SJCRH30 (cell line): Measurements from ENCODE around the gene ZFYVE16. TPM values are rescaled to one million over a fixed set of nuclear protein-coding genes. Genes with fewer than 3 reads are reported as not detected.
"Not testable (repeated sequence)": the region's sequence is repeated elsewhere in the genome, so short reads cannot be mapped to it uniquely, and the experiment has no call there.

Experiments used
- DNase-seq, 2 experiments: peaks; one replicate each; pipeline ENCODE4 v3.0.0-alpha.2; 2015 to 2020
- H3K27ac ChIP-seq: fragments of 250-450 bp; sonication (Bioruptor Pico); 2 replicates; pipeline ENCODE4 v1.5.1; 2020; ENCODE audit warnings: mild to moderate bottlenecking, moderate library complexity
- H3K27me3 ChIP-seq: fragments of 250-450 bp; sonication (Bioruptor Pico); 2 replicates; pipeline ENCODE4 v1.5.1; 2020; ENCODE audit warnings: mild to moderate bottlenecking, moderate library complexity
- H3K36me3 ChIP-seq: fragments of 250-450 bp; sonication (Bioruptor Pico); 2 replicates; pipeline ENCODE4 v1.5.1; 2020; ENCODE audit warnings: mild to moderate bottlenecking, moderate library complexity
- H3K4me1 ChIP-seq: fragments of 250-450 bp; sonication (Bioruptor Pico); 2 replicates; pipeline ENCODE4 v1.5.1; 2020; ENCODE audit warnings: mild to moderate bottlenecking, moderate library complexity
- H3K4me3 ChIP-seq: fragments of 250-450 bp; sonication (Bioruptor Pico); 2 replicates; pipeline ENCODE4 v1.5.1; 2020; ENCODE audit warnings: mild to moderate bottlenecking, moderate library complexity
- H3K9me3 ChIP-seq: fragments of 250-450 bp; sonication (Bioruptor Pico); replicated peaks from 2 replicates; pipeline ENCODE4 v1.5.1; 2020; ENCODE audit warnings: mild to moderate bottlenecking, moderate library complexity
- total RNA-seq: library from RNA; depleted of rRNA; stranded (reverse); fragments of >200 nt; shearing (Covaris generic); gene quantifications from 2 replicates; pipeline ENCODE4 v1.2.3, GENCODE V29; 2014; rRNA removed

Gene ZFYVE16
- total RNA-seq, 1 experiment from 2014 or later = 67.8 TPM

GRCh38 chr5:80491296-80491695 is 83.4 kb downstream of the ZFYVE16 start:
- H3K27me3 ChIP-seq = no peaks in the 10 kb centered on the region
- no peak overlapping the region for H3K4me3 ChIP-seq
- no peak overlapping the region for H3K27ac ChIP-seq
- no peak for DNase-seq
- 0 out of 2 replicates have a peak, but pooled peaks cover 2% of the 10 kb centered on the region for H3K36me3 ChIP-seq
- H3K9me3 ChIP-seq = no peaks in the 10 kb centered on the region; the same call in 1 of the 2 replicates
- peaks cover 13% of the 10 kb centered on the region for H3K4me1 ChIP-seq

GRCh38 chr5:80492741-80493140 is 84.9 kb downstream of the ZFYVE16 start:
- DNase-seq = no peak
- H3K36me3 ChIP-seq = 0 out of 2 replicates have a peak, but pooled peaks cover 2% of the 10 kb centered on the region
- H3K9me3 ChIP-seq = no peaks in the 10 kb centered on the region; the same call in 1 of the 2 replicates
- H3K27ac ChIP-seq = peak overlapping the region; percentile 76
- peak overlapping the region; percentile 28 for H3K4me3 ChIP-seq
- H3K27me3 ChIP-seq = no peaks in the 10 kb centered on the region
- H3K4me1 ChIP-seq = peaks cover 13% of the 10 kb centered on the region

GRCh38 chr5:80493443-80493842 is 85.6 kb downstream of the ZFYVE16 start:
- peak overlapping the region; percentile 28 for H3K4me3 ChIP-seq
- peak overlapping the region; percentile 76 for H3K27ac ChIP-seq
- H3K36me3 ChIP-seq, H3K27me3 ChIP-seq, H3K9me3 ChIP-seq: not testable (repeated sequence)
- H3K4me1 ChIP-seq = peaks cover 13% of the 10 kb centered on the region
- peak; percentile 75 to 82 for DNase-seq

GRCh38 chr5:80495891-80496290 is 88.0 kb downstream of the ZFYVE16 start:
- H3K27ac ChIP-seq = no peak overlapping the region
- H3K27me3 ChIP-seq = no peaks in the 10 kb centered on the region
- peaks cover 8% of the 10 kb centered on the region for H3K4me1 ChIP-seq
- H3K9me3 ChIP-seq = no peaks in the 10 kb centered on the region; the same call in 1 of the 2 replicates
- H3K4me3 ChIP-seq = no peak overlapping the region
- H3K36me3 ChIP-seq = 0 out of 2 replicates have a peak, but pooled peaks cover 2% of the 10 kb centered on the region
- no peak for DNase-seq

- peaks cover 2% of the 10 kb centered on the region for H3K36me3 ChIP-seq
- no peak for DNase-seq
These were observed 94.9 kb downstream of the ZFYVE16 start for GRCh38 chr5:80502800-80503199.

GRCh38 chr5:80503641-80504040 is 95.8 kb downstream of the ZFYVE16 start:
- H3K27ac ChIP-seq = no peak overlapping the region
- no peak for DNase-seq
- H3K27me3 ChIP-seq = no peaks in the 10 kb centered on the region
- H3K36me3 ChIP-seq = peaks cover 2% of the 10 kb centered on the region
- no peak overlapping the region for H3K4me3 ChIP-seq
- no peaks in the 10 kb centered on the region for H3K9me3 ChIP-seq
- H3K4me1 ChIP-seq = no peaks in the 10 kb centered on the region

More at GRCh38 chr5:80502800-80503199, 94.9 kb downstream of the ZFYVE16 start:
- no peaks in the 10 kb centered on the region for H3K27me3 ChIP-seq
- no peaks in the 10 kb centered on the region for H3K9me3 ChIP-seq
- H3K4me3 ChIP-seq = no peak overlapping the region
- H3K4me1 ChIP-seq = no peaks in the 10 kb centered on the region
- H3K27ac ChIP-seq = no peak overlapping the region

- peaks cover 2% of the 10 kb centered on the region for H3K36me3 ChIP-seq
These were observed 97.0 kb downstream of the ZFYVE16 start for GRCh38 chr5:80504833-80505232.

GRCh38 chr5:80507663-80508062 is 99.8 kb downstream of the ZFYVE16 start:
- H3K9me3 ChIP-seq = no peaks in the 10 kb centered on the region
- H3K4me3 ChIP-seq = no peak overlapping the region
- no peaks in the 10 kb centered on the region for H3K27me3 ChIP-seq
- no peaks in the 10 kb centered on the region for H3K4me1 ChIP-seq
- DNase-seq = no peak
- no peak overlapping the region for H3K27ac ChIP-seq
- peaks cover 2% of the 10 kb centered on the region for H3K36me3 ChIP-seq

More at GRCh38 chr5:80504833-80505232, 97.0 kb downstream of the ZFYVE16 start:
- H3K4me3 ChIP-seq = no peak overlapping the region
- H3K9me3 ChIP-seq = no peaks in the 10 kb centered on the region
- H3K4me1 ChIP-seq = no peaks in the 10 kb centered on the region
- no peak for DNase-seq
- H3K27ac ChIP-seq = no peak overlapping the region
- no peaks in the 10 kb centered on the region for H3K27me3 ChIP-seq

GRCh38 chr5:80508844-80509243 is 101.0 kb downstream of the ZFYVE16 start:
- Histone ChIP-seq H3K4me1 (no peaks in the 10 kb centered on the region), H3K4me3 (no peak overlapping the region), H3K27me3 (no peaks in the 10 kb centered on the region), H3K9me3 (no peaks in the 10 kb centered on the region), H3K27ac (no peak overlapping the region), H3K36me3 (peaks cover 2% of the 10 kb centered on the region)
- no peak for DNase-seq

- Histone ChIP-seq H3K27ac (no peak overlapping the region), H3K9me3 (no peaks in the 10 kb centered on the region), H3K4me1 (no peaks in the 10 kb centered on the region), H3K4me3 (no peak overlapping the region), H3K27me3 (no peaks in the 10 kb centered on the region), H3K36me3 (peaks cover 2% of the 10 kb centered on the region)
- no peak for DNase-seq
These were observed 101.5 kb downstream of the ZFYVE16 start for GRCh38 chr5:80509362-80509761.

- Histone ChIP-seq H3K4me1 (peaks cover 26% of the 10 kb centered on the region), H3K4me3 (no peak overlapping the region), H3K27ac (peak overlapping the region; percentile 79), H3K9me3 (no peaks in the 10 kb centered on the region), H3K27me3 (no peaks in the 10 kb centered on the region), H3K36me3 (peaks cover 3% of the 10 kb centered on the region; the same call in 1 of the 2 replicates)
- peak; percentile 90 to 96 for DNase-seq
These were observed 109.0 kb downstream of the ZFYVE16 start for GRCh38 chr5:80516826-80517225.

Other genes with a start within 250 kb of the ZFYVE16 start
- gene SERINC5, start 152.0 kb upstream of the ZFYVE16 start, total RNA-seq = 7.8 and 9.0 TPM in 2 replicates
- not detected in 2 replicates for gene SPZ1, start 88.1 kb upstream of the ZFYVE16 start, total RNA-seq
- 9.1 and 9.2 TPM in 2 replicates for gene FAM151B, start 80.0 kb downstream of the ZFYVE16 start, total RNA-seq
- gene ANKRD34B, start 162.2 kb downstream of the ZFYVE16 start, total RNA-seq = 2.9 and 3.0 TPM in 2 replicates
- 30.4 and 32.5 TPM in 2 replicates for gene MSH3, start 246.6 kb downstream of the ZFYVE16 start, total RNA-seq
- 194 and 213 TPM in 2 replicates for gene DHFR, start 246.9 kb downstream of the ZFYVE16 start, total RNA-seq